ENCODE results near the gene TANC1. TPM values are rescaled to one million over a fixed set of nuclear protein-coding genes. Genes with fewer than 3 reads are reported as not detected.

TANC1 gene
- polyA plus RNA-seq, 1 donor from 2014 or later, result 0.37 TPM

DNA sequence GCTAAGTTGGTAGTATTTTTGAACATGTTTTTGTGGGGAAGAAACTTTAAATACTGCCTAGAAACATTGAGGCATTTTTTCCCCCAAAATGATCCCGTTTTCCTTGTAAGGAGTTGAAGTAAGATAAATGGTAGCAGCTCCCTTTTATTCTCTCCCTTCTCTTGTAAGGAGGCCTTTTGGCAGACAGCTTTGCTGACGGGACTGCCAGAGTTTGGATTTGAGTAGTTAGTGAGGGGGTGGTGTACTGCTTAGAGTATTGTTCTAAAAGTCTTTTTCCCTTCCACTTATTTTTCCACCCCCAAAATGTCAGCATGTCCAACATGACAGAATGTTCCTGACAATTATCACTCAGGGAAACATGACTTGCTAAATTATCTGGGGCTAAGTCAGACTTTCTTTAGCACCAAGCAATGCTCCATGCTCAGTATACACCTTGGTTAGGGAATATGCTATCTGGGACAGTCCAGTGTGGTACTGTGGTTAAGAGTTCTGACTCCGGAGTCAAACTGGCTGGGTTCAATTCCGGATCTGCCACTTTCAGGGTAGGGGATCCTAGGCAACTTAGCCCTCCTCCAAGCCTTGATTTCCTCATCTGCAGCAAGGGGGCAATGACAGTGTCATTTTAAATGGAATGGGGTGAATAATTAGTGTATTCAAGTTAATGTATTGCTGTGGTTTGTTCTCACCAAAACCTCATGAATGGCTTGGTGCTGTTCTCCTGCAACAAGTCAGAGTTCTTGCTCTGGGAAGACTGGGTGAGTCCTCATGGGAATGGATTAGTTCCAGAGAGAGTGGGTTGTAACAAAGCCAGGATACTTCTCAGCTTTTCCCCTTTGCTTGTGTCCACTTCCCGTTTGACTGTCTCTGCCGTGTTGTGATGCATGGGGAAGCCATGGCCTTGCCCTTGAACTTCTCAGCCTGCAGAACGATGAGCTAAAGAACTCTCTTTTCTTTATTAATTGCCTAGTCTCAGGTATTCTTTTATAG, 116.2 kb downstream of the TANC1 start:
- Histone ChIP-seq H3K79me2 (replicated peaks; ENCODE audit: insufficient read depth, low read length) (no peaks in the 10 kb centered on the region), H4K20me1 (ENCODE audit: insufficient read depth) (no peaks in the 10 kb centered on the region), H3K27ac (ENCODE audit: low read length) (no peak overlapping the region), H3K36me3 (ENCODE audit: insufficient read depth, low read length) (no peaks in the 10 kb centered on the region), H3K4me2 (ENCODE audit: low read length) (no peak overlapping the region), H3K4me3 (ENCODE audit: low read length) (no peak overlapping the region), H3K9me2 (ENCODE audit: insufficient read depth, low read length) (no peaks in the 10 kb centered on the region), H3K9ac (ENCODE audit: low read length) (no peak overlapping the region), H3F3A (ENCODE audit: insufficient read depth, low read length, poor library complexity, severe bottlenecking) (no peaks in the 10 kb centered on the region), H3K27me3 (ENCODE audit: insufficient read depth, low read depth, low read length) (no peaks in the 10 kb centered on the region), H2AFZ (ENCODE audit: low read depth, low read length) (no peak overlapping the region), H3K9me3 (ENCODE audit: low read length) (no peaks in the 10 kb centered on the region)
- TF ChIP-seq SMC3 (conservative IDR thresholded peaks at IDR 0.05; ENCODE audit: poor library complexity), result no peak
- TF ChIP-seq MXI1 (conservative IDR thresholded peaks at IDR 0.05; ENCODE audit: poor library complexity, severe bottlenecking), result no peak
- TF ChIP-seq EZH2 (IDR thresholded peaks at IDR 0.05; ENCODE audit: borderline replicate concordance, insufficient read depth, low read length, poor library complexity, severe bottlenecking), result no peak
- TF ChIP-seq, protein P1, sequence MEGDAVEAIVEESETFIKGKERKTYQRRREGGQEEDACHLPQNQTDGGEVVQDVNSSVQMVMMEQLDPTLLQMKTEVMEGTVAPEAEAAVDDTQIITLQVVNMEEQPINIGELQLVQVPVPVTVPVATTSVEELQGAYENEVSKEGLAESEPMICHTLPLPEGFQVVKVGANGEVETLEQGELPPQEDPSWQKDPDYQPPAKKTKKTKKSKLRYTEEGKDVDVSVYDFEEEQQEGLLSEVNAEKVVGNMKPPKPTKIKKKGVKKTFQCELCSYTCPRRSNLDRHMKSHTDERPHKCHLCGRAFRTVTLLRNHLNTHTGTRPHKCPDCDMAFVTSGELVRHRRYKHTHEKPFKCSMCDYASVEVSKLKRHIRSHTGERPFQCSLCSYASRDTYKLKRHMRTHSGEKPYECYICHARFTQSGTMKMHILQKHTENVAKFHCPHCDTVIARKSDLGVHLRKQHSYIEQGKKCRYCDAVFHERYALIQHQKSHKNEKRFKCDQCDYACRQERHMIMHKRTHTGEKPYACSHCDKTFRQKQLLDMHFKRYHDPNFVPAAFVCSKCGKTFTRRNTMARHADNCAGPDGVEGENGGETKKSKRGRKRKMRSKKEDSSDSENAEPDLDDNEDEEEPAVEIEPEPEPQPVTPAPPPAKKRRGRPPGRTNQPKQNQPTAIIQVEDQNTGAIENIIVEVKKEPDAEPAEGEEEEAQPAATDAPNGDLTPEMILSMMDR (IDR thresholded peaks at IDR 0.05; ENCODE audit: poor library complexity, severe bottlenecking), result no peak
- no peak for TF ChIP-seq TAF1 (IDR thresholded peaks at IDR 0.05; ENCODE audit: low read depth)
- TF ChIP-seq, protein P2, sequence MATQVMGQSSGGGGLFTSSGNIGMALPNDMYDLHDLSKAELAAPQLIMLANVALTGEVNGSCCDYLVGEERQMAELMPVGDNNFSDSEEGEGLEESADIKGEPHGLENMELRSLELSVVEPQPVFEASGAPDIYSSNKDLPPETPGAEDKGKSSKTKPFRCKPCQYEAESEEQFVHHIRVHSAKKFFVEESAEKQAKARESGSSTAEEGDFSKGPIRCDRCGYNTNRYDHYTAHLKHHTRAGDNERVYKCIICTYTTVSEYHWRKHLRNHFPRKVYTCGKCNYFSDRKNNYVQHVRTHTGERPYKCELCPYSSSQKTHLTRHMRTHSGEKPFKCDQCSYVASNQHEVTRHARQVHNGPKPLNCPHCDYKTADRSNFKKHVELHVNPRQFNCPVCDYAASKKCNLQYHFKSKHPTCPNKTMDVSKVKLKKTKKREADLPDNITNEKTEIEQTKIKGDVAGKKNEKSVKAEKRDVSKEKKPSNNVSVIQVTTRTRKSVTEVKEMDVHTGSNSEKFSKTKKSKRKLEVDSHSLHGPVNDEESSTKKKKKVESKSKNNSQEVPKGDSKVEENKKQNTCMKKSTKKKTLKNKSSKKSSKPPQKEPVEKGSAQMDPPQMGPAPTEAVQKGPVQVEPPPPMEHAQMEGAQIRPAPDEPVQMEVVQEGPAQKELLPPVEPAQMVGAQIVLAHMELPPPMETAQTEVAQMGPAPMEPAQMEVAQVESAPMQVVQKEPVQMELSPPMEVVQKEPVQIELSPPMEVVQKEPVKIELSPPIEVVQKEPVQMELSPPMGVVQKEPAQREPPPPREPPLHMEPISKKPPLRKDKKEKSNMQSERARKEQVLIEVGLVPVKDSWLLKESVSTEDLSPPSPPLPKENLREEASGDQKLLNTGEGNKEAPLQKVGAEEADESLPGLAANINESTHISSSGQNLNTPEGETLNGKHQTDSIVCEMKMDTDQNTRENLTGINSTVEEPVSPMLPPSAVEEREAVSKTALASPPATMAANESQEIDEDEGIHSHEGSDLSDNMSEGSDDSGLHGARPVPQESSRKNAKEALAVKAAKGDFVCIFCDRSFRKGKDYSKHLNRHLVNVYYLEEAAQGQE (IDR thresholded peaks at IDR 0.05; ENCODE audit: borderline replicate concordance), result no peak
- TF ChIP-seq POLR2AphosphoS5 (IDR thresholded peaks at IDR 0.05), result no peak

DNA sequence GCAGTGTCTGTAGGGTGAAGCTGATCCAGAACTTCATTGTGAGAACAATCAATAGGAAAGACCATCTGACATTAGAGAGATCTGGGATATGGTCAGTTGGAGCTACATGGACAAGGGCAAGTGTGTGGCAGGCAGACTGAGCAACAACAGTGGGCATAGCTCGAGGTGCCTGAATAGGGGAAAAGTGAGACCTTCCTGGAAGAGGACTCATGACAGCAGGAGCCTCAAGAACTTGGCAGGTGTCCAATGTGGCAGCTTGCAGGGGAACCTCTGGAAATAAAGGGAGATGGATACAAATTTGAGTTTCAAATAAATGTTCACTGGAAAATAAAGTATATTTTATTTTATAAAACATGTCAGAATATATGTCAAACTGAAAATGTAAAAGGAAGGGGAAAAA, 117.9 kb downstream of the TANC1 start:
- H3K4me3 ChIP-seq (ENCODE audit: low read length), result no peak overlapping the region
- H2AFZ ChIP-seq (ENCODE audit: low read depth, low read length), result no peak overlapping the region
- H3K9ac ChIP-seq (ENCODE audit: low read length), result no peak overlapping the region
- no peaks in the 10 kb centered on the region for H3F3A ChIP-seq (ENCODE audit: insufficient read depth, low read length, poor library complexity, severe bottlenecking)
- no peaks in the 10 kb centered on the region for H3K9me3 ChIP-seq (ENCODE audit: low read length)
- TF ChIP-seq EZH2 (IDR thresholded peaks at IDR 0.05; ENCODE audit: borderline replicate concordance, insufficient read depth, low read length, poor library complexity, severe bottlenecking), result no peak
- H3K79me2 ChIP-seq (replicated peaks; ENCODE audit: insufficient read depth, low read length), result no peaks in the 10 kb centered on the region
- H3K27me3 ChIP-seq (ENCODE audit: insufficient read depth, low read depth, low read length), result no peaks in the 10 kb centered on the region
- H4K20me1 ChIP-seq (ENCODE audit: insufficient read depth), result no peaks in the 10 kb centered on the region
- H3K9me2 ChIP-seq (ENCODE audit: insufficient read depth, low read length), result no peaks in the 10 kb centered on the region
- H3K27ac ChIP-seq (ENCODE audit: low read length), result no peak overlapping the region
- no peak overlapping the region for H3K4me2 ChIP-seq (ENCODE audit: low read length)
- H3K36me3 ChIP-seq (ENCODE audit: insufficient read depth, low read length), result no peaks in the 10 kb centered on the region

Data from neural cell (in vitro differentiated cells).